ENCODE measurements around the gene SPAAR. TPM values are rescaled to one million over a fixed set of nuclear protein-coding genes. Genes with fewer than 3 reads are reported as not detected.
"Not testable (repeated sequence)": the region's sequence is repeated elsewhere in the genome, so short reads cannot be mapped to it uniquely, and the experiment has no call there.

The SPAAR gene
- total RNA-seq, 1 donor from 2014 or later, result not detected

- TF ChIP-seq, protein P1, sequence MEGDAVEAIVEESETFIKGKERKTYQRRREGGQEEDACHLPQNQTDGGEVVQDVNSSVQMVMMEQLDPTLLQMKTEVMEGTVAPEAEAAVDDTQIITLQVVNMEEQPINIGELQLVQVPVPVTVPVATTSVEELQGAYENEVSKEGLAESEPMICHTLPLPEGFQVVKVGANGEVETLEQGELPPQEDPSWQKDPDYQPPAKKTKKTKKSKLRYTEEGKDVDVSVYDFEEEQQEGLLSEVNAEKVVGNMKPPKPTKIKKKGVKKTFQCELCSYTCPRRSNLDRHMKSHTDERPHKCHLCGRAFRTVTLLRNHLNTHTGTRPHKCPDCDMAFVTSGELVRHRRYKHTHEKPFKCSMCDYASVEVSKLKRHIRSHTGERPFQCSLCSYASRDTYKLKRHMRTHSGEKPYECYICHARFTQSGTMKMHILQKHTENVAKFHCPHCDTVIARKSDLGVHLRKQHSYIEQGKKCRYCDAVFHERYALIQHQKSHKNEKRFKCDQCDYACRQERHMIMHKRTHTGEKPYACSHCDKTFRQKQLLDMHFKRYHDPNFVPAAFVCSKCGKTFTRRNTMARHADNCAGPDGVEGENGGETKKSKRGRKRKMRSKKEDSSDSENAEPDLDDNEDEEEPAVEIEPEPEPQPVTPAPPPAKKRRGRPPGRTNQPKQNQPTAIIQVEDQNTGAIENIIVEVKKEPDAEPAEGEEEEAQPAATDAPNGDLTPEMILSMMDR (IDR thresholded peaks at IDR 0.05; ENCODE audit: partially characterized antibody, unreplicated experiment), result no peak
- H3K27ac Mint-ChIP-seq (ENCODE audit: unreplicated experiment), result no peak overlapping the region
Measured at GRCh38 chr9:35891646-35892045, 17.6 kb upstream of the SPAAR start.

GRCh38 chr9:35892051-35892450 lies 17.2 kb upstream of the SPAAR start:
- TF ChIP-seq, protein P1 (IDR thresholded peaks at IDR 0.05; ENCODE audit: partially characterized antibody, unreplicated experiment), result no peak
- Mint-ChIP-seq H3K4me1 (ENCODE audit: low read depth, unreplicated experiment) (no peaks in the 10 kb centered on the region), H3K27me3 (ENCODE audit: unreplicated experiment) (peaks cover 2% of the 10 kb centered on the region), H3K9me3 (ENCODE audit: unreplicated experiment) (no peaks in the 10 kb centered on the region), H3K27ac (ENCODE audit: unreplicated experiment) (no peak overlapping the region), H3K36me3 (ENCODE audit: unreplicated experiment) (no peaks in the 10 kb centered on the region), H3K4me3 (ENCODE audit: unreplicated experiment) (no peak overlapping the region)
- DNase-seq, result no peak

More at GRCh38 chr9:35891646-35892045, 17.6 kb upstream of the SPAAR start:
- Mint-ChIP-seq H3K9me3 (ENCODE audit: unreplicated experiment) (no peaks in the 10 kb centered on the region), H3K36me3 (ENCODE audit: unreplicated experiment) (no peaks in the 10 kb centered on the region), H3K27me3 (ENCODE audit: unreplicated experiment) (peaks cover 2% of the 10 kb centered on the region), H3K4me3 (ENCODE audit: unreplicated experiment) (no peak overlapping the region), H3K4me1 (ENCODE audit: low read depth, unreplicated experiment) (no peaks in the 10 kb centered on the region)
- no peak for DNase-seq

GRCh38 chr9:35896570-35896969 lies 12.7 kb upstream of the SPAAR start:
- H3K36me3 Mint-ChIP-seq (ENCODE audit: unreplicated experiment), result no peaks in the 10 kb centered on the region
- no peaks in the 10 kb centered on the region for H3K4me1 Mint-ChIP-seq (ENCODE audit: low read depth, unreplicated experiment)
- no peak for DNase-seq
- no peaks in the 10 kb centered on the region for H3K9me3 Mint-ChIP-seq (ENCODE audit: unreplicated experiment)
- TF ChIP-seq, protein P1 (IDR thresholded peaks at IDR 0.05; ENCODE audit: partially characterized antibody, unreplicated experiment), result no peak
- H3K27me3 Mint-ChIP-seq (ENCODE audit: unreplicated experiment), result peaks cover 1% of the 10 kb centered on the region
- no peak overlapping the region for H3K4me3 Mint-ChIP-seq (ENCODE audit: unreplicated experiment)
- H3K27ac Mint-ChIP-seq (ENCODE audit: unreplicated experiment), result no peak overlapping the region

- H3K27ac Mint-ChIP-seq (ENCODE audit: unreplicated experiment); H3K4me1 Mint-ChIP-seq (ENCODE audit: low read depth, unreplicated experiment); DNase-seq; H3K9me3 Mint-ChIP-seq (ENCODE audit: unreplicated experiment); H3K4me3 Mint-ChIP-seq (ENCODE audit: unreplicated experiment); H3K36me3 Mint-ChIP-seq (ENCODE audit: unreplicated experiment); H3K27me3 Mint-ChIP-seq (ENCODE audit: unreplicated experiment): not testable (repeated sequence)
Measured at GRCh38 chr9:35897376-35898099, 11.8 kb upstream of the SPAAR start.

DNA sequence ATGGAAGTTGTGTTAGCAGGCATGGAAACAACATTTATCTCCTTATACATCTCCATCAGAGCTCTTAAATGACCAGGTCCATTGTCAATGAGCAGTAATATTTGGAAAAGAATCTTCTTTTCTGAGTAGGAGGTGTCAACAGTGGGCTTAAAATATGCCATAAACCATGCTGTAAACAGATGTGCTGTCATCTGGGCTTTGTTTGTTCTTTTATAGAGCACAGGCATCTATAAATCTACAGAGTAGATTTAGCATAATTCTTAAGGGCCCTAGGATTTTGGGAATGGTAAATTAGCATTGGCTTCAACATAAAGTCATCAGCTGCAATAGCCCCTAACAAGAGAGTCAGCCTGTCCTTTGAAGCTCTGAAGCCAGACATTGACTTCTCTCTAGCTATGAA lies 11.0 kb upstream of the SPAAR start:
- H3K36me3 Mint-ChIP-seq (ENCODE audit: unreplicated experiment), result no peaks in the 10 kb centered on the region
- DNase-seq, result no peak
- no peak overlapping the region for H3K4me3 Mint-ChIP-seq (ENCODE audit: unreplicated experiment)
- H3K4me1 Mint-ChIP-seq (ENCODE audit: low read depth, unreplicated experiment), result no peaks in the 10 kb centered on the region
- TF ChIP-seq, protein P1 (IDR thresholded peaks at IDR 0.05; ENCODE audit: partially characterized antibody, unreplicated experiment), result no peak
- no peak overlapping the region for H3K27ac Mint-ChIP-seq (ENCODE audit: unreplicated experiment)
- H3K27me3 Mint-ChIP-seq (ENCODE audit: unreplicated experiment), result no peaks in the 10 kb centered on the region
- H3K9me3 Mint-ChIP-seq (ENCODE audit: unreplicated experiment), result no peaks in the 10 kb centered on the region

All from glutamatergic neuron (in vitro differentiated cells).